ACC112 (cell line): ENCODE results near the gene TH.
"Not testable (repeated sequence)": the region's sequence is repeated elsewhere in the genome, so short reads cannot be mapped to it uniquely, and the experiment has no call there.

Source experiments
- H2AFZ ChIP-seq: fragments of 200-600 bp; sonication (generic); one replicate; pipeline ENCODE4 v1.6.0; 2017; ENCODE audit warnings: antibody characterized with exemption, low read length; ENCODE audit not compliant: unreplicated experiment
- H3K27ac ChIP-seq: fragments of 200-600 bp; sonication (generic); 2 replicates; pipeline ENCODE4 v1.5.1; 2014; ENCODE audit warnings: low read depth, mild to moderate bottlenecking, antibody characterized with exemption, low read length, moderate library complexity
- H3K27me3 ChIP-seq: fragments of 200-600 bp; sonication (generic); 2 replicates; pipeline ENCODE4 v1.6.1; 2014; ENCODE audit warnings: mild to moderate bottlenecking, antibody characterized with exemption, low read length, moderate library complexity, mixed read lengths; ENCODE audit not compliant: insufficient read depth
- H3K36me3 ChIP-seq: fragments of 200-600 bp; sonication (generic); 2 replicates; pipeline ENCODE4 v1.6.1; 2016; ENCODE audit warnings: mild to moderate bottlenecking, antibody characterized with exemption, low read length, moderate library complexity, mixed read lengths; ENCODE audit not compliant: insufficient read depth
- H3K4me1 ChIP-seq: fragments of 200-600 bp; sonication (generic); one replicate; pipeline ENCODE4 v1.6.1; 2016; ENCODE audit warnings: low read length, mixed read lengths; ENCODE audit not compliant: insufficient read depth, unreplicated experiment, control insufficient read depth
- H3K4me3 ChIP-seq: fragments of 200-600 bp; sonication (generic); 2 replicates; pipeline ENCODE4 v1.5.1; 2014; ENCODE audit warnings: mild to moderate bottlenecking, low read depth, low read length
- H3K79me2 ChIP-seq: fragments of 200-600 bp; sonication (generic); one replicate; pipeline ENCODE4 v1.6.0; 2016; ENCODE audit warnings: low read length; ENCODE audit not compliant: control insufficient read depth, unreplicated experiment, insufficient read depth

The TH gene

DNA sequence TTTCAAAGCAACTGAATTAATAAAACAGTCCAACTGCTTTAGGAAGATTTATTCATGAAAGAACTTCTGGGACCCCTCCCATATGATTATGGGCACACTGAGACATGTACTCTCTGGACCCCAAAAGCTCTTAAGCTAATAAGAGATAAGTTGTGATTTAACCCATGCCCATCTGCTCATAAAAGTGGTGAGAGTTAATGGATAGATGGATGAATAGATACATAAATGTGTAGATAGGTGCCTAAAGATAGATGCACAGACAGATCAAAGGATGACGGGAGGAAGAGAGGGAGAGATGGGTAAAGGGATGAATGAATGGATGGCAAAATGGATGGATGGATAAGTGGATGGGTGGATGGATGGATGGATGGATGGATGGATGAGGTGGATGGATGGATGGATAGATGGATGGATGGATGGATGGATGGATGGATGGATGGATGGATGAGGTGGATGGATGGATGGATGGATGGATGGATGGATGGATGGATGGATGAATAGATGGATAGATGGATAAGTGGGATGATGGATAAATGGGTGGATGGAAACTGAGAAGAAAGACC lies 29.4 kb upstream of the TH start:
- H3K4me1 ChIP-seq: no peaks in the 10 kb centered on the region
- no peak overlapping the region for H2AFZ ChIP-seq
- H3K79me2 ChIP-seq: no peaks in the 10 kb centered on the region
- H3K36me3 ChIP-seq: no peaks in the 10 kb centered on the region
- H3K27me3 ChIP-seq: peaks cover 8% of the 10 kb centered on the region
- no peak overlapping the region for H3K4me3 ChIP-seq
- no peak overlapping the region for H3K27ac ChIP-seq

DNA sequence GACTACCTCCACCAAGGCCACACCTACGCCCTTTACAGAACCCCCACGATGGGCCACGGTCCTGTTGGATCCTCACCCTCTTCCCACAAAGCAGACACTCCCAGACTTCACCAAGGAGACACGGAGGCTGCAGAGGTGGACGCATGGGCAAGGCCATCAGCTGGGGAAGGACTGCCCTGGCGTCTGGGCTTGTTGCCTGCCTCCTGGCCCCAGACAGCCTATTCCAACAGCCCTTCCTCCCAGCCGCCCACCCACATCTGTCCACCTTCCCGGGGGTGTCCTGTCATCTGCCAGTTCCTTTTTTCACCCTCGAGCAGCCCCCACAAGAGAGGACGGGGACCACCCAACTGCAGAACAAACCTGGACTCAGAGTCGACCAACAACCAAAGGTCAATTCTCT lies 28.9 kb upstream of the TH start:
- H3K27ac ChIP-seq: no peak overlapping the region
- no peaks in the 10 kb centered on the region for H3K36me3 ChIP-seq
- no peak overlapping the region for H3K4me3 ChIP-seq
- no peak overlapping the region for H2AFZ ChIP-seq
- H3K79me2 ChIP-seq: no peaks in the 10 kb centered on the region
- no peaks in the 10 kb centered on the region for H3K4me1 ChIP-seq
- peaks cover 7% of the 10 kb centered on the region for H3K27me3 ChIP-seq

DNA sequence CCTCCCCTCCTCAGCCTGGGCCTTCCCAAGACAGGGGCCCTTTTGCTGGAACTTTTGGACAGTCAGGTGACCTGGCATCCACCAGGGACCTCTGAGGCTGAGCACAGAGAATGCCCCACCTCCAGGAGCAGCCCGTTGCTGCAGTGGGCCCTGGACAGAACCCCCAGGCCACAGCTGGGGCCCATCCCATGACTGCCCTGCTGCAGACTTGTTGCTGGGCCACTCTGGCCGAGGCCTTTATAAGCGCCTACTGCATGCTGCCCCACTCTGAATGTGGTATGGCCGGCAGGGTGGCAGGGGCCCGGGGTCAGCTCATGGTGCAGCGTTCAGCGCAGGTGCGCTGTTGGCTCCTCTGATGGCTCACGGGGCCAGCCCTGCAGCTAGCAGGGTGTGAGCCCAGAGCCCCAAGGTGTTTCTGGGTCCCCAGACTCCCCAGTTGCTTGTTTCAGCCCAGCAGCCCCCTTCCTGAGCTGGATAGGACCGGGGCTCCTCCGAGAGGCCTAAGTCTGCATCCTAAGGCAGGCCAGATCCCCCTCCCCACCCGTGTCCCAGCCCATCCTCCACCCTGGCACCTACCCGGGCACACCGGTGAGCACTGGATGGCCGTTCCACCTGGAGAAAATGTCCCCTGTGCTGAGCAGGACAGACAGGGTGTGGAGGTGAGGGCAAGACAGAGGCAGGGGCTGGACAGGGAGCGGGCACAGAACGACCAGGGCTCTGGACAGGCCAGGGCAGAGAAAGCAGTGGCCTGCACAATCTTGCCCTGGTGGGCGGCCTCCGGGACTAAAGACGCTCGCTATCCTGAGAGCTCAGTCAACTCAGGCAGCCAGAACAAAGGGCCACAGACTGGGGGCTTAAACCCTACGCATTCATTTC lies 28.1 kb upstream of the TH start:
- Histone ChIP-seq H3K4me1 (no peaks in the 10 kb centered on the region), H3K4me3 (no peak overlapping the region), H3K36me3 (no peaks in the 10 kb centered on the region), H3K79me2 (no peaks in the 10 kb centered on the region), H3K27ac (no peak overlapping the region), H2AFZ (no peak overlapping the region), H3K27me3 (peaks cover 7% of the 10 kb centered on the region)

GRCh38 chr11:2198621-2199365 lies 27.2 kb upstream of the TH start:
- Histone ChIP-seq H3K4me3 (no peak overlapping the region), H3K4me1 (no peaks in the 10 kb centered on the region), H3K27ac (no peak overlapping the region), H2AFZ (no peak overlapping the region), H3K36me3 (no peaks in the 10 kb centered on the region), H3K27me3 (peaks cover 7% of the 10 kb centered on the region), H3K79me2 (no peaks in the 10 kb centered on the region)

DNA sequence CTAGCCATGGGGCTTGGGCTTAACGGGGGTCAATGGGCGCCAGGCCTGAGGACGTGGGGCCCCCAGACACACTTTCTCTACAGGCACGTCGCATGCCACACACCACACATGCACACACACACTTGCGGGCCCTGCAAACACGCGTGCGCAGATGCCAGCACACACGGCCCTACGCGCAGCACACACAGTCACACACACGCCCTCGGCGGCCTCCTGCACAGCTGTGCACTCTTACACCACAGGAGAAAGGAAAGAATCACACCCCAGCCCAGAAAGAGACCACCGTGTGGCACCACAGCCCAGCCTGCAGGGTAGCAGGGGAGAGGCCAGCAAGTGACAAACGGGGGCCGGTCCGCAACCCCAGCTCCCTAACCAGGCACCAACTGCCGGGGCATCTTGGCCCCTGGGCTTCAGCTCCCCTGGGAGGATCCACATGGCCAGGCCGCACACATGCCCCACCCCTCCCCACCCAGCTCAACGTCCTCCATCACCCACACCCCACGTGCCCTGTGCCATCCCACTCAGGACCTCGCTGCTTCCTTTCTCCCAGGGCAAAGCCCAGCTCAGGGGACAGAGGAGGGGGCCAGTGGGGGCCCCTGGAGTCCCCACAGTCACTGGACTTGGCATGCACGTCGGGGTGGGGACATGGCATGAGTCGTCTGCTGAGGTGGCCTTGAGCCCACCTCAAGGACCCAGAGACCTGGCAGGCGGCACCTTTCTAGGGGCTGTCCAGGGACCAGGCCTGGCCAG lies 26.3 kb upstream of the TH start:
- Histone ChIP-seq H3K4me3 (no peak overlapping the region), H3K36me3 (no peaks in the 10 kb centered on the region), H3K79me2 (no peaks in the 10 kb centered on the region), H2AFZ (no peak overlapping the region), H3K27ac (no peak overlapping the region), H3K4me1 (no peaks in the 10 kb centered on the region), H3K27me3 (peaks cover 7% of the 10 kb centered on the region)

DNA sequence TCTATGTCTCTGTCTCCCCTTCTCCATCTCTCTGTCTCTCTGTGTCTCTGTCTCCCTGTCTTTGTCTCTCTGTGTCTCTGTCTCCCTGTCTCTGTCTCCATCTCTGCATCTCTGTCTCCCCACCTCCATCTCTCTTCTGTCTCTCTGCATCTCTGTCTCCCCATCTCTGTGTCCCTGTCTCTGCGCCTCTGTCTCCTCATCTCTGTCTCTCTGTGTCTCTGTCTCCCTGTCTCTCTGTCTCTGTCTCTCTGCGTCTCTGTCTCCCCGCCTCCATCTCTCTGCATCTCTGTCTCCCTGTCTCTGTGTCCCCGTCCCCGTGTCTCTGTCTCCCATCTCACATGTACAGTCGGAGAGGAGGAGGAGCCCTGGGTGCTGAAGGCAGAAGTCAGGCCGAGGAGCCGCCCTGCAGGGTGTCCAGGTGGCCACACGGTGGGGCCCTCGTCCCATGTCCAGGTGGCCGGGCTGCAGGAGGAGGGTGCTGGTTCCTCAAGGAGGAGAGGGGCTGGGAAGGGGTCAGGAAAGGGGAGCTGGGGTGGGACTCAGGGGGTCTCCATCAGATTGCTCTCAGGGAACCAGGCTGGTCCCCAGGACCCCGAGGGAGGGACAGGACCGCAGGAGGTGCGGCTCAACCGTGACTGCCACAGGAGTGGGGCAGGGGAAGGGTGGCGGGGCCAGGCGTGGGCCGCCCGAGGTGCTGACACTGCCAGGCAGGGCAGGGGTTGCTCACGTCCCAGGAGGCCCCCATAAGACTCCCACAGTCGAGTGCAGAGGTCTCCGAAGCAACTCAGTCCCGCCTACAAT lies 25.6 kb upstream of the TH start:
- Histone ChIP-seq H3K4me3 (no peak overlapping the region), H2AFZ (no peak overlapping the region), H3K27me3 (peaks cover 7% of the 10 kb centered on the region), H3K79me2 (no peaks in the 10 kb centered on the region), H3K36me3 (no peaks in the 10 kb centered on the region), H3K4me1 (no peaks in the 10 kb centered on the region), H3K27ac (no peak overlapping the region)

DNA sequence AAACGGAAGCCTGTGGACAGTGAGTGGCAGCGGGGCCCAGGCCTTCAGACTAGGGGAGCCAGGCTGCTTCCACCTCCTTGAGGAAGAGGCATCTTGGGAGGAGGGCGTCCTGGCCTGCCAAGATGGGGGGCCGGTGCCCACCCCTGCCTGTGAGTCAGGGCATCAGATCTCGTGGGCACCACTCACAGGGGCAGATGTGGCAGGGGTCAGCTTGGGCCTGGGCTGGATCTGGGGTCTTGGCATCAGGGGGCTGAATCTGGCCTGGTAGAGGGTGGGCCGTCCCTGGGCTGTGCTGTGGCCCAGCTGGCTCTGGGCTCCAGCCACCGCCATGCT lies 24.1 kb upstream of the TH start:
- Histone ChIP-seq H3K79me2 (no peaks in the 10 kb centered on the region), H2AFZ (no peak overlapping the region), H3K27ac (no peak overlapping the region), H3K4me1 (no peaks in the 10 kb centered on the region), H3K36me3 (no peaks in the 10 kb centered on the region), H3K4me3 (no peak overlapping the region), H3K27me3 (peaks cover 20% of the 10 kb centered on the region)

GRCh38 chr11:2194877-2195755 lies 23.5 kb upstream of the TH start:
- Histone ChIP-seq H2AFZ (no peak overlapping the region), H3K27me3 (peaks cover 25% of the 10 kb centered on the region), H3K4me1 (no peaks in the 10 kb centered on the region), H3K27ac (no peak overlapping the region), H3K4me3 (no peak overlapping the region), H3K79me2 (no peaks in the 10 kb centered on the region), H3K36me3 (no peaks in the 10 kb centered on the region)

GRCh38 chr11:2193888-2194595 lies 22.4 kb upstream of the TH start:
- H3K4me3 ChIP-seq, H3K27ac ChIP-seq, H3K36me3 ChIP-seq, H3K79me2 ChIP-seq, H2AFZ ChIP-seq, H3K4me1 ChIP-seq: not testable (repeated sequence)
- H3K27me3 ChIP-seq: peaks cover 32% of the 10 kb centered on the region
